Heart left ventricle (tissue), 16 donors: Measurements from ENCODE around the gene SFTPA2. TPM values are rescaled to one million over a fixed set of nuclear protein-coding genes. Genes with fewer than 3 reads are reported as not detected.
"Not testable (repeated sequence)": the region's sequence is repeated elsewhere in the genome, so short reads cannot be mapped to it uniquely, and the experiment has no call there.

Experiments
- ATAC-seq, 4 donors: fragments of 200-7000 bp; cut with Tn5 transposase; one replicate each; pipeline ENCODE4 v1.9.1; 2020 to 2022; ENCODE audit warnings: moderate library complexity in 4 of 4, mild to moderate bottlenecking in 3 of 4, moderate number of reproducible peaks in 1 of 4
- DNase-seq, 5 donors: peaks; one replicate each; pipeline ENCODE4 v3.0.0-alpha.2; 2020
- H3K27ac ChIP-seq, 12 donors: fragments of 200-600 bp; sonication (generic) in 4 of 12; one replicate each; pipeline versions ENCODE4 v1.5.0 to v1.8.0; 2016 to 2022; ENCODE audit warnings: mild to moderate bottlenecking in 2 of 12
- H3K27me3 ChIP-seq, 9 donors: fragments of 200-600 bp; sonication (generic) in 2 of 9; one replicate each; pipeline versions ENCODE4 v1.5.1 to v1.8.0; 2016 to 2022; ENCODE audit warnings: mild to moderate bottlenecking in 3 of 9
- H3K36me3 ChIP-seq, 9 donors: fragments of 200-600 bp; sonication (generic) in 2 of 9; one replicate each; pipeline versions ENCODE4 v1.5.0 to v1.8.0; 2018 to 2022; ENCODE audit warnings: mild to moderate bottlenecking in 2 of 9
- H3K4me1 ChIP-seq, 12 donors: fragments of 200-600 bp; sonication (generic) in 4 of 12; one replicate each; pipeline versions ENCODE4 v1.5.0 to v1.8.0; 2016 to 2022; ENCODE audit warnings: mild to moderate bottlenecking in 3 of 12
- H3K4me3 ChIP-seq, 12 donors: fragments of 200-600 bp; sonication (generic) in 4 of 12; one replicate each; pipeline versions ENCODE4 v1.5.0 to v1.8.0; 2017 to 2022; ENCODE audit warnings: mild to moderate bottlenecking in 9 of 12, moderate library complexity in 4 of 12
- H3K9me3 ChIP-seq, 12 donors: fragments of 200-600 bp; sonication (generic) in 4 of 12; one replicate each; pipeline versions ENCODE4 v1.5.0 to v1.8.0; 2016 to 2022; ENCODE audit warnings: mild to moderate bottlenecking in 1 of 12
- WGBS, 4 donors: extraction: QIAGEN DNeasy Blood & Tissue Kit in 2 of 4; methylation state at CpG; one replicate each; pipeline versions ENCODE4 v1.1.5 to v1.1.7; 2013 to 2018; 5-methylcytosine and 5-hydroxymethylcytosine counted together
- intact Hi-C, 10 donors: fragments of 100-400 bp; cut with DNase I; formaldehyde crosslinking; loops; one replicate each; pipeline versions ENCODE4 v1.11.1 to v1.14.2; 2022
- polyA plus RNA-seq, 2 donors: library from polyadenylated mRNA; stranded (reverse); fragments of 200-250 nt; gene quantifications; one replicate each; pipeline ENCODE4 v1.2.3, GENCODE V29; 2013
- total RNA-seq, 9 donors: library from RNA; depleted of rRNA in 2 of 9; stranded (reverse); fragments of >200 nt in 2 of 9; fragmentation: NEBNext Ultra II Directional in 3 of 9; extraction: Animal tissue kit (Norgen Biotek cat#: 25700) in 3 of 9; gene quantifications; one replicate each; pipeline versions ENCODE4 v1.1.0 to v1.2.4, GENCODE V29; 2016 to 2023
- donor health status: ischemic (EF 13 %, LVEDD 7.1; RV severe dilation, severe dysfunction).
- donor health status: healthy with polysubstance abuse.
- donor health status: DM: no; HTN: yes; CAD: no.
- donor health status: DM: no; HTN: no; CAD: no.
- donor health status: ischemic (EF 25% LVEDD 6.9; RV normal size, moderate dysfunction).
- donor health status: ischemic (EF 25% LVEDD 5.7; RV mildly dilated, moderate dysfunction).
- donor health status: healthy.
- donor health status: DM: yes; HTN: yes; CAD: no.
- donor health status: ischemic (EF 35%, LVEDD 5.7; RV mildly dilated, moderate dysfunction).
- donor health status: nonischemic (EF 11% LVEDD 7.7; RV severe dilation, severe dysfunction).
- donor health status: DM: yes; HTN: yes; CAD: no.
- donor health status: PGD.
- donor health status: ischemic (EF 29% LVEDD 5.4; RV normal size, mild dysfunction).
- donor health status: nonischemic (EF 23%, LVEDD 6.1; RV moderate dilation, normal function).

SFTPA2 gene
- total and polyA plus RNA-seq, 11 donors: 1.3 TPM; not detected in 10

DNA sequence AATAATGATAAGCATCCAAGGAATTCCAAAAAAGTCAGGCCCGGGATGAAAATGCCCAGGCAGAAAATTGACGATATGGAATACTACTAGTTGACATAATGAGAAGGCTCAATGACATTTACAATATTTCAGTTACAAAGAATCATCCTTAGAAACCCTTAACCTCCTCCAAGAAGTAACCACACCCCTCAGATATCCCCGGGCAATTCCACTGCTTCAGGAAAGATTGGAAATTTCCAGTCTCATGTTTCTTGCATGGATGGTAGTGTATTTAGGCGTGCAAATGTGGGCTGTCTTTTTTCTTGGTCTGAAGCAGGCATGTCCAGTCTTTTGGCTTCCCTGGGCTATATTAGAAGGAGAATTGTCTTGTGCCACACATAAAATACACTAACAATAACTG, 42.6 kb downstream of the SFTPA2 start:
- H3K4me1 ChIP-seq, intact Hi-C loops, DNase-seq, H3K27ac ChIP-seq, H3K9me3 ChIP-seq, H3K36me3 ChIP-seq, H3K4me3 ChIP-seq, H3K27me3 ChIP-seq, ATAC-seq: not testable (repeated sequence)
- WGBS, 4 donors: 46 to 72% (median 55%) methylated on average over 2 to 3 of the region's 4 CpGs

GRCh38 chr10:79516532-79517205, 43.5 kb downstream of the SFTPA2 start:
- intact Hi-C loops: not testable (repeated sequence)

GRCh38 chr10:79511891-79512583, 48.2 kb downstream of the SFTPA2 start, which contains the start of gene EIF5AL1:
EIF5AL1 (plus strand) TSS chr10:79512533; CDS start chr10:79512650, 117 bp downstream.
- 76 to 94% (median 90%) methylated on average over 5 to 16 of the region's 17 CpGs for WGBS, 4 donors

More at GRCh38 chr10:79516532-79517205, 43.5 kb downstream of the SFTPA2 start:
- not testable (repeated sequence) for H3K9me3 ChIP-seq, H3K4me1 ChIP-seq, H3K27ac ChIP-seq, H3K27me3 ChIP-seq, DNase-seq, H3K4me3 ChIP-seq, ATAC-seq, H3K36me3 ChIP-seq
- 49 to 71% (median 65%) methylated on average over 3 to 6 of the region's 7 CpGs for WGBS, 4 donors

GRCh38 chr10:79509934-79510508, 50.2 kb downstream of the SFTPA2 start:
- H3K36me3 ChIP-seq, H3K4me3 ChIP-seq, DNase-seq, H3K27ac ChIP-seq, H3K4me1 ChIP-seq, H3K9me3 ChIP-seq, intact Hi-C loops, H3K27me3 ChIP-seq: not testable (repeated sequence)
- peak; percentile 38 to 71 (median 56) for ATAC-seq
- 30 to 31% methylated on average over 4 of the region's 5 CpGs; no CpG with 5 or more reads in 2 of the 4 donors for WGBS, 4 donors

More at GRCh38 chr10:79511891-79512583, 48.2 kb downstream of the SFTPA2 start, which contains the start of gene EIF5AL1:
- H3K4me1 ChIP-seq, H3K27ac ChIP-seq, H3K27me3 ChIP-seq, intact Hi-C loops, H3K4me3 ChIP-seq, DNase-seq, H3K9me3 ChIP-seq, ATAC-seq, H3K36me3 ChIP-seq: not testable (repeated sequence)

DNA sequence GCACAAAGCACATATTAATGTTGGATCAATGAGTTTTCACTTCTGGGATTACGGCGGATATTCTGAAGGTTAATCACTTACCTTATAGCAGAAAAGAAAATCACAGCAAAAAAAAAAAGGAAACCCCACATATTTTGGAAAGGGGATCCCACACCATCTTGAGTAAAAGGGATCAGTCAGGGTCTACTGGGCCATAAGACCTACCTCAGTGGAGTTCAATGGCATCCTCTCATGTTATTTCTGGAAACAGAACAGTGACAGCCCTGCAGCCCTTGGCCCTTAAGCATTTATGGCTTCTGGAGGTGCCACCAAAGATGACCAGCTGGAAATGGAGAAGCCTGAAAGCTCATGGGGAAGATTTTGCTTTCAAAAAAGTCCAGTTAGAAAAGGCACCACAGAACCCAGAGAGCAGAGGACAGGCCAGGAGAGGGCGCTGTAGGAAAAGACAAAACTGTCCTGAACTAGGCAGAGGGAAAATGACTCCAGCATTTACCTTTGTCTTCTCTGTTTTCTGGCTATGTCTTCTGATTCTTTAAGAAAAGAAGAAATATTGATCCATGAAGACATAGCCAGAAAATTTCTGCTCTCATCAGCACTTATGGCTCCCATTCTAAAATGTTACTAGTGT, 50.8 kb downstream of the SFTPA2 start:
- 93 to 100% (median 100%) methylated on average over 2 of the region's 3 CpGs for WGBS, 4 donors
- H3K4me1 ChIP-seq, H3K36me3 ChIP-seq, intact Hi-C loops, H3K9me3 ChIP-seq, H3K27me3 ChIP-seq, H3K27ac ChIP-seq, DNase-seq, H3K4me3 ChIP-seq: not testable (repeated sequence)
- ATAC-seq: peak; percentile 43 to 78 (median 68)

GRCh38 chr10:79508245-79508644, 52.0 kb downstream of the SFTPA2 start:
- H3K27me3 ChIP-seq, ATAC-seq, intact Hi-C loops, H3K4me3 ChIP-seq, H3K27ac ChIP-seq, H3K4me1 ChIP-seq, H3K36me3 ChIP-seq, DNase-seq, H3K9me3 ChIP-seq: not testable (repeated sequence)
- 85 to 87% (median 86%) methylated on average over 3 of the region's 4 CpGs for WGBS, 4 donors
